ENCODE measurements around the gene MT1M. TPM values are rescaled to one million over a fixed set of nuclear protein-coding genes. Genes with fewer than 3 reads are reported as not detected.
A peak's percentile ranks its signal among the peaks of the same experiment; 100 is the strongest.

Gene MT1M
- total RNA-seq, 2 donors from 2014 or later = 23.2 to 53.6 TPM

DNA sequence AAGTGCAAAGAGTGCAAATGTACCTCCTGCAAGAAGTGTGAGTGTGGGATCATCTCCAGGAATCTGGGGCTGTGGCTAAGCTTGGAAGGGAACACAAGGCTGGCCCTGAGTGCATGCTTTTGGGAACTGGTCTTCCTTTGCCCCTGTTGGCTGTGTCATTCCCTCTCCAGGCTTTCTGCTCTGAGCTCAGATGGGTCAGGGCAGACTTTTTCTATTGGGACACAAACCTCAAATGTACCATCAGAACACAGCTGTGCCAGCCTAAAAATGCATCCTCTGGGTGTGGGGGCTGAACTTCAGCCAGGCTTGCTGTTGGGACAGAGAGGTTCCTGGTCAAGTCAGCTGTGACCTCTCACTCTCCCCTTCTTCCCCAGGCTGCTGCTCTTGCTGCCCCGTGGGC lies 20.1 kb downstream of the MT1M start:
- Histone ChIP-seq H3K36me3 (no peaks in the 10 kb centered on the region), H3K4me3 (no peak overlapping the region), H3K27ac (no peak overlapping the region), H3K9me3 (no peaks in the 10 kb centered on the region), H3K27me3 (replicated peaks; ENCODE audit: insufficient read depth) (no peaks in the 10 kb centered on the region), H3K4me1 (ENCODE audit: control insufficient read depth in 1 of 2, low read depth in 2 of 2) (peaks cover 4 to 5% of the 10 kb centered on the region in 2 donors)
- no peak for ATAC-seq (ENCODE audit: insufficient number of reproducible peaks, low FRiP score, low read depth)
- no peak for DNase-seq (ENCODE audit: low spot score)
- TF ChIP-seq, protein P1, sequence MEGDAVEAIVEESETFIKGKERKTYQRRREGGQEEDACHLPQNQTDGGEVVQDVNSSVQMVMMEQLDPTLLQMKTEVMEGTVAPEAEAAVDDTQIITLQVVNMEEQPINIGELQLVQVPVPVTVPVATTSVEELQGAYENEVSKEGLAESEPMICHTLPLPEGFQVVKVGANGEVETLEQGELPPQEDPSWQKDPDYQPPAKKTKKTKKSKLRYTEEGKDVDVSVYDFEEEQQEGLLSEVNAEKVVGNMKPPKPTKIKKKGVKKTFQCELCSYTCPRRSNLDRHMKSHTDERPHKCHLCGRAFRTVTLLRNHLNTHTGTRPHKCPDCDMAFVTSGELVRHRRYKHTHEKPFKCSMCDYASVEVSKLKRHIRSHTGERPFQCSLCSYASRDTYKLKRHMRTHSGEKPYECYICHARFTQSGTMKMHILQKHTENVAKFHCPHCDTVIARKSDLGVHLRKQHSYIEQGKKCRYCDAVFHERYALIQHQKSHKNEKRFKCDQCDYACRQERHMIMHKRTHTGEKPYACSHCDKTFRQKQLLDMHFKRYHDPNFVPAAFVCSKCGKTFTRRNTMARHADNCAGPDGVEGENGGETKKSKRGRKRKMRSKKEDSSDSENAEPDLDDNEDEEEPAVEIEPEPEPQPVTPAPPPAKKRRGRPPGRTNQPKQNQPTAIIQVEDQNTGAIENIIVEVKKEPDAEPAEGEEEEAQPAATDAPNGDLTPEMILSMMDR (IDR thresholded peaks at IDR 0.05) = no peak

GRCh38 chr16:56653218-56653617 lies 20.8 kb downstream of the MT1M start:
- no peaks in the 10 kb centered on the region for H3K9me3 ChIP-seq
- no peak for ATAC-seq (ENCODE audit: insufficient number of reproducible peaks, low FRiP score, low read depth)

DNA sequence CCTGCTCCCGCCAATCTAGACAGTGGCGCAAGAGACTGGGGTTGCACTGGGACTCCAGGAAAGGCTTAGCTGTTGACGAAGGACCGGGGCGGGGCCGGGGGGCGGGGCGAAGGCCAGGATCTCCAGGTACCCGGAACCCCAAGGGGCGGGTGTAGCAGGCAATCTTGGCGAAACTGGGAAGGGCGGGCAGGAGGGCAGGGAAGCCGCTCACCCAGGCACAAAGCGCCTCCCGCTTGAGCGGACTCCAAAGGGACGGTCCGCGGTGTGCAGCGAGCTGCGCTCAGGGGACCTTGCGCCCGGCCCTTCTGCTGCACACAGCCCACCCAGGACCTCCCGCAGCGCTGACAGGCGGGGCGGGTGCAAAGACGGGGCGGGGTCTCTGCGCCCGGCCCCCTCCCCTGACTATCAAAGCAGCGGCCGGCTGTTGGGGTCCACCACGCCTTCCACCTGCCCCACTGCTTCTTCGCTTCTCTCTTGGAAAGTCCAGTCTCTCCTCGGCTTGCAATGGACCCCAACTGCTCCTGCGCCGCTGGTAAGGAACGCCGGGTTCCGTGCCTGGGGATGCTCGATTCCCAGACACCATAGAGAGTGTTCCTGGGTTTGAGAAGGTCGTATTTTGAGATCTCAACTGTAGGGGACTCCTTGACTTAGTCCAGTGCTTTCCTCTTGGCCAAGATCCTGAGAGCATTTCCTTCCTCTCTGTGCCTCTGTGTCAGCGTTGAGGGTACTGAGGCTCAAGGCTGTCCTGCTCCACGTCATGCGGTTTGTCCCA lies 25.3 kb downstream of the MT1M start, which contains the start of gene MT1F:
Gene MT1F, plus strand, starts transcription at position 405 of the 772 bp plus-strand sequence. Its CDS starts 100 bp downstream, at position 505.
- H3K9me3 ChIP-seq = no peaks in the 10 kb centered on the region
- H3K27ac ChIP-seq = no peak within 1 kb of the TSS
- peaks cover 14 to 16% of the 10 kb centered on the region in 2 donors for H3K4me1 ChIP-seq (ENCODE audit: control insufficient read depth in 1 of 2, low read depth in 2 of 2)
- H3K36me3 ChIP-seq = no peaks in the 10 kb centered on the region
- no peaks in the 10 kb centered on the region for H3K27me3 ChIP-seq (replicated peaks; ENCODE audit: insufficient read depth)
- peak within 1 kb of the TSS; percentile 73 for H3K4me3 ChIP-seq
- TF ChIP-seq, protein P1 (IDR thresholded peaks at IDR 0.05) = no peak
- ATAC-seq (ENCODE audit: insufficient number of reproducible peaks, low FRiP score, low read depth) (no peak), DNase-seq (ENCODE audit: low spot score) (no peak)

More at GRCh38 chr16:56653218-56653617, 20.8 kb downstream of the MT1M start:
- peaks cover 10 to 11% of the 10 kb centered on the region in 2 donors for H3K4me1 ChIP-seq (ENCODE audit: control insufficient read depth in 1 of 2, low read depth in 2 of 2)
- H3K36me3 ChIP-seq = no peaks in the 10 kb centered on the region
- H3K27me3 ChIP-seq (replicated peaks; ENCODE audit: insufficient read depth) = no peaks in the 10 kb centered on the region
- no peak overlapping the region for H3K4me3 ChIP-seq
- TF ChIP-seq, protein P1 (IDR thresholded peaks at IDR 0.05) = no peak
- H3K27ac ChIP-seq = no peak overlapping the region
- no peak for DNase-seq (ENCODE audit: low spot score)

- ATAC-seq (ENCODE audit: insufficient number of reproducible peaks, low FRiP score, low read depth) (no peak), DNase-seq (ENCODE audit: low spot score) (no peak)
- Histone ChIP-seq H3K27ac (no peak overlapping the region), H3K27me3 (replicated peaks; ENCODE audit: insufficient read depth) (no peaks in the 10 kb centered on the region), H3K4me3 (peak overlapping the region; percentile 73), H3K4me1 (ENCODE audit: control insufficient read depth in 1 of 2, low read depth in 2 of 2) (peaks cover 14 to 16% of the 10 kb centered on the region in 2 donors), H3K36me3 (no peaks in the 10 kb centered on the region), H3K9me3 (no peaks in the 10 kb centered on the region)
- TF ChIP-seq, protein P1 (IDR thresholded peaks at IDR 0.05) = no peak
These were observed 25.9 kb downstream of the MT1M start for GRCh38 chr16:56658327-56658875.
